ENCODE results near the gene SPTBN2. TPM values are rescaled to one million over a fixed set of nuclear protein-coding genes. Genes with fewer than 3 reads are reported as not detected.

The SPTBN2 gene
- total and polyA plus RNA-seq, 2 experiments from 2014 or later = 0.22 TPM; not detected in 1

DNA sequence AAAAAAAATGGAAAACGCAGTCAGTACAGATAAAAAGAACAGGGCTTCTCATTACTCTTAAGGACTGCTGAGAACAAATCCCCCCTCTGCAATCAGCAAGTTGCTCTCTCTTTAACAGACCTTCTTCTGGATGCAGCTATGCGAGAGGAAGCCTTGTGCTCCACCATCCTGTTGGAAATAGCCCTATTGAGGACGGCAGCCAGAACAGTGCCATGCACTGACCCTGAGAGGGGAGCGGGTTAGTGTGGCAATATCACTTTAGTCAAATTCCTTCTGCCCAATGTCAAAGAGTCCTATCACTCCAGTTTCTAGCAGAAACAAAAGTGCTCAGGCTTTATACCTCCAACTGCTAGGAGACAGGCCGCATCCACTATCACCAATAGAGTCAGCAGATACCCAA is 58.2 kb downstream of the SPTBN2 start:
- in situ Hi-C loops (cut with MboI) = no loop called here
- H3K9ac ChIP-seq = no peak overlapping the region
- no peaks in the 10 kb centered on the region for H4K20me1 ChIP-seq (ENCODE audit: insufficient read depth)
- no peak overlapping the region for H3K4me3 ChIP-seq
- no peak for DNase-seq
- peaks cover 29% of the 10 kb centered on the region for H3K36me3 ChIP-seq (ENCODE audit: low read depth)
- H2AFZ ChIP-seq = no peak overlapping the region
- H3K4me1 ChIP-seq (ENCODE audit: insufficient read depth) = peaks cover 5% of the 10 kb centered on the region; the same call in 1 of the 2 replicates
- H3K4me2 ChIP-seq (ENCODE audit: unreplicated experiment) = no peak overlapping the region
- peaks cover 34% of the 10 kb centered on the region; the same call in 1 of the 2 replicates for H3F3A ChIP-seq (ENCODE audit: insufficient read depth)
- no peak overlapping the region for H3K27ac ChIP-seq
- 87 to 89% methylated on average over 5 of the region's 5 CpGs for WGBS, 2 experiments (ENCODE audit: low coverage in 1 of 2, low lambda C conversion rate in 2 of 2, missing lambda C conversion rate in 2 of 2)
- no peak for TF ChIP-seq EZH2 (IDR thresholded peaks at IDR 0.05; ENCODE audit: insufficient read depth, poor library complexity, severe bottlenecking)
- no peak for TF ChIP-seq EZH2phosphoT487 (IDR thresholded peaks at IDR 0.05; ENCODE audit: insufficient read depth, low read depth)
- H3K79me2 ChIP-seq (ENCODE audit: insufficient read depth) = peaks cover 99% of the 10 kb centered on the region
- H3K27me3 ChIP-seq (replicated peaks; ENCODE audit: insufficient read depth) = no peaks in the 10 kb centered on the region
- H3K9me2 ChIP-seq (ENCODE audit: insufficient read depth) = no peaks in the 10 kb centered on the region
- no peaks in the 10 kb centered on the region for H3K9me3 ChIP-seq (ENCODE audit: low read depth)

DNA sequence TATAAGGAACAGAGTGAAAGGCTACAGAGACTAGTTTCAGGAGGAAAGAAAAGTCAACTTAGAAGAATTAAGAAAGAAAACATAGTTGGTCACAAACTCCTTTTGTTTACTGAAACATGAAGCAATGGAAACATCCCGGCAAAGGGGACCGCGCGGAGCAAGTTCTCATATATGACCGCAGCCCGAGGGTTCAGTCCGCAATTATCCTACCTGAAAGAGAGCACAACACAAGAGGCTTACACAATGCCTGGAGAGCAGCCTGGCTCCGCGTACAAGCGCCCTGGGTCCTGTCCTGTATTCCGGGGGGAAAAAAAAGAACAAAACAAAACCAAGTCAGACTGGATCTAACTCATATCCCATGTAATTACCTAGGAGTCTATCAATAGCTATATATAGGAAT is 63.6 kb downstream of the SPTBN2 start:
- no peak overlapping the region for H3K4me2 ChIP-seq (ENCODE audit: unreplicated experiment)
- no peak overlapping the region for H3K4me3 ChIP-seq
- in situ Hi-C loops (cut with MboI) = no loop called here
- H3K79me2 ChIP-seq (ENCODE audit: insufficient read depth) = peaks cover 99% of the 10 kb centered on the region
- 90% methylated on average over 11 of the region's 11 CpGs for WGBS, 2 experiments (ENCODE audit: low coverage in 1 of 2, low lambda C conversion rate in 2 of 2, missing lambda C conversion rate in 2 of 2)
- no peaks in the 10 kb centered on the region for H3K9me2 ChIP-seq (ENCODE audit: insufficient read depth)
- H3K27me3 ChIP-seq (replicated peaks; ENCODE audit: insufficient read depth) = no peaks in the 10 kb centered on the region
- no peaks in the 10 kb centered on the region for H3K9me3 ChIP-seq (ENCODE audit: low read depth)
- H3K36me3 ChIP-seq (ENCODE audit: low read depth) = peaks cover 31% of the 10 kb centered on the region
- H4K20me1 ChIP-seq (ENCODE audit: insufficient read depth) = no peaks in the 10 kb centered on the region; the same call in 1 of the 2 replicates
- TF ChIP-seq EZH2phosphoT487 (IDR thresholded peaks at IDR 0.05; ENCODE audit: insufficient read depth, low read depth) (no peak), EZH2 (IDR thresholded peaks at IDR 0.05; ENCODE audit: insufficient read depth, poor library complexity, severe bottlenecking) (no peak)
- no peak overlapping the region for H2AFZ ChIP-seq
- no peak overlapping the region for H3K9ac ChIP-seq
- DNase-seq = no peak
- no peaks in the 10 kb centered on the region for H3K4me1 ChIP-seq (ENCODE audit: insufficient read depth)
- H3F3A ChIP-seq (ENCODE audit: insufficient read depth) = peaks cover 50% of the 10 kb centered on the region; the same call in 1 of the 2 replicates
- no peak overlapping the region for H3K27ac ChIP-seq

DNA sequence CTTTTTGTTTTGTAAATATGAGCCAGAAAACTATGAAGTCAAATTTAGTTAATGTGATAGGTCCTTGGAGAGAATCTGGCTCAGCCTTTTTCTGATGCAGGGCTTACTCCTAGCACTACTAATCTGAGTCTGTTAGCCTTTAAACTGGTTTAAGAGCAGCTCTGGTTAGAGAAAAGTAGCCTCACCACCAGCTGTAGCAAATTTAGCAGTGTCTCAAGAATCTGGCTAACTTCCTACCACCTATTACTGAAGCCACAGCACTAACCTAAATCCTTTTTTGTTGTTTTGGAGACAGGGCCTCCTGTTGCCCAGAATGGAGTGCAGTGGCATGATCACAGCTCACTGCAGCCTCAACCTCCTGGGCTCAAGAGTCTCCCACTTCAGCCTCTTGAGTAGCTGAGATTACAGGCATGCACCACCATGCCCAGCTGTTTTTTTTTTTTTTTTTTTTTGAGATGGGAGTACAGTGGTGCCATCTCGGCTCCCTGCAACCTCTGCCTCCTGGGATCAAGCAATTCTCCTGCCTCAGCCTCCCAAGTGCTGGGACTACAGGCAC is 65.2 kb downstream of the SPTBN2 start:
- H3K4me3 ChIP-seq = no peak overlapping the region
- H2AFZ ChIP-seq = no peak overlapping the region
- H3K4me1 ChIP-seq (ENCODE audit: insufficient read depth) = no peaks in the 10 kb centered on the region
- no peak for DNase-seq
- peaks cover 35% of the 10 kb centered on the region for H3K36me3 ChIP-seq (ENCODE audit: low read depth)
- H3K79me2 ChIP-seq (ENCODE audit: insufficient read depth) = peaks cover 98% of the 10 kb centered on the region
- H3K27me3 ChIP-seq (replicated peaks; ENCODE audit: insufficient read depth) = no peaks in the 10 kb centered on the region
- no peak overlapping the region for H3K4me2 ChIP-seq (ENCODE audit: unreplicated experiment)
- no peaks in the 10 kb centered on the region for H3K9me3 ChIP-seq (ENCODE audit: low read depth)
- H3K9ac ChIP-seq = no peak overlapping the region
- TF ChIP-seq EZH2phosphoT487 (IDR thresholded peaks at IDR 0.05; ENCODE audit: insufficient read depth, low read depth) = no peak
- TF ChIP-seq EZH2 (IDR thresholded peaks at IDR 0.05; ENCODE audit: insufficient read depth, poor library complexity, severe bottlenecking) = no peak
- 95% methylated on average over 1 of the region's 1 CpG; no CpG with 5 or more reads in 1 of the 2 experiments for WGBS, 2 experiments (ENCODE audit: low coverage in 1 of 2, low lambda C conversion rate in 2 of 2, missing lambda C conversion rate in 2 of 2)
- H4K20me1 ChIP-seq (ENCODE audit: insufficient read depth) = no peaks in the 10 kb centered on the region; the same call in 1 of the 2 replicates
- in situ Hi-C loops (cut with MboI) = no loop called here
- H3K27ac ChIP-seq = no peak overlapping the region
- H3F3A ChIP-seq (ENCODE audit: insufficient read depth) = peaks cover 55% of the 10 kb centered on the region; the same call in 1 of the 2 replicates
- no peaks in the 10 kb centered on the region for H3K9me2 ChIP-seq (ENCODE audit: insufficient read depth)

DNA sequence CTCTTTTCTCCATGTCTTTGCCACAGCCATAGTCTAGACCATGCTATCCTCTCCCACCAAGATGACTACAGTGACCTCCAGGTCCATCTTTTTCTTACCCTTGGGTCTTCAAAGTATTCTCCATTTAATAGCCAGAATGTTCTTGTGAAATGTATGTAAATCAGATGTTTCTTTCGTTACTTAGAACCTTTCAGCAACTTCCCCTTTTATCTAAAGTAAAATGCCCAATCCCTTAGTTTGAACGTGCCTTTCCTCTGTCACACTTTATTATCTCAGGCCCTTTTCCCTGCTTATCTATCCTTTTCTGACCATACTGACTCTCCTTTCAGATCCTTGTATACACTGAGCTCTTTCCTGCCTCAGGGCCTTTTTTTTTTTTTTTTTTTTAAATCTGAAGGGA is 69.3 kb downstream of the SPTBN2 start:
- Histone ChIP-seq H3K9me2 (ENCODE audit: insufficient read depth) (no peaks in the 10 kb centered on the region), H4K20me1 (ENCODE audit: insufficient read depth) (no peaks in the 10 kb centered on the region; the same call in 1 of the 2 replicates), H3F3A (ENCODE audit: insufficient read depth) (peaks cover 30% of the 10 kb centered on the region; the same call in 1 of the 2 replicates), H3K4me3 (no peak overlapping the region), H2AFZ (no peak overlapping the region), H3K9ac (no peak overlapping the region), H3K27ac (no peak overlapping the region), H3K9me3 (ENCODE audit: low read depth) (no peaks in the 10 kb centered on the region), H3K79me2 (ENCODE audit: insufficient read depth) (peaks cover 96% of the 10 kb centered on the region), H3K36me3 (ENCODE audit: low read depth) (peaks cover 11% of the 10 kb centered on the region), H3K27me3 (replicated peaks; ENCODE audit: insufficient read depth) (no peaks in the 10 kb centered on the region), H3K4me2 (ENCODE audit: unreplicated experiment) (no peak overlapping the region), H3K4me1 (ENCODE audit: insufficient read depth) (no peaks in the 10 kb centered on the region)
- in situ Hi-C loops (cut with MboI) = no loop called here
- DNase-seq = no peak
- TF ChIP-seq EZH2phosphoT487 (IDR thresholded peaks at IDR 0.05; ENCODE audit: insufficient read depth, low read depth) (no peak), EZH2 (IDR thresholded peaks at IDR 0.05; ENCODE audit: insufficient read depth, poor library complexity, severe bottlenecking) (no peak)
- 53 to 77% methylated on average over 2 of the region's 2 CpGs for WGBS, 2 experiments (ENCODE audit: low coverage in 1 of 2, low lambda C conversion rate in 2 of 2, missing lambda C conversion rate in 2 of 2)
